SK-N-SH (cell line): ENCODE measurements around the gene GNS. TPM values are rescaled to one million over a fixed set of nuclear protein-coding genes. Genes with fewer than 3 reads are reported as not detected.
A peak's percentile ranks its signal among the peaks of the same experiment; 100 is the strongest.

Experiments
- CTCF ChIA-PET: fragments of 300-600, 350-600 bp; formaldehyde crosslinking; extraction: SDS; loops from one replicate; lab custom pipeline; 2021; lab: Yijun Ruan, JAX
- POLR2A ChIA-PET: fragments of 350-600 bp; sonication (Branson Sonifier 250); formaldehyde crosslinking; extraction: SDS; loops from one replicate; lab custom pipeline; 2020; ENCODE audit warnings: antibody characterized with exemption, inconsistent platforms; lab: Yijun Ruan, JAX
- DNase-seq: peaks from one replicate; pipeline ENCODE4 v3.0.0; 2012
- H2AFZ ChIP-seq: fragments of 200-600 bp; sonication (generic); 2 replicates; pipeline ENCODE4 v1.8.1; 2016; ENCODE audit warnings: antibody characterized with exemption, mild to moderate bottlenecking, low read depth
- H3F3A ChIP-seq: fragments of 200-600 bp; sonication (generic); replicated peaks from 2 replicates; pipeline ENCODE3; 2016; ENCODE audit warnings: antibody characterized with exemption, mild to moderate bottlenecking; ENCODE audit not compliant: insufficient read depth
- H3K27ac ChIP-seq, 2 experiments: fragments of 200-500 bp in 1 of 2; fragments of 200-600 bp in 1 of 2; sonication (Bioruptor generic) in 1 of 2; sonication (generic), shearing (Covaris generic) in 1 of 2; 2 replicates each; pipeline versions ENCODE4 v1.5.1 to v1.6.1; 2014 to 2016; ENCODE audit warnings: low read depth in 2 of 2, inconsistent platforms in 1 of 2, low read length in 1 of 2, mild to moderate bottlenecking in 1 of 2, mixed read lengths in 1 of 2
- H3K27me3 ChIP-seq: fragments of 200-600 bp; sonication (generic), shearing (Covaris generic); 2 replicates; pipeline ENCODE4 v1.6.1; 2016; ENCODE audit warnings: mixed run types; ENCODE audit not compliant: insufficient read depth
- H3K36me3 ChIP-seq, 2 experiments: fragments of 200-500 bp in 1 of 2; fragments of 200-600 bp in 1 of 2; sonication (Bioruptor generic) in 1 of 2; sonication (generic) in 1 of 2; replicated peaks in 1 of 2; 2 replicates each; pipeline versions ENCODE3 to v1.5.1; 2014 to 2016; ENCODE audit warnings: low read length in 1 of 2, mild to moderate bottlenecking in 1 of 2; ENCODE audit not compliant: insufficient read depth in 2 of 2, control insufficient read depth in 1 of 2
- H3K4me1 ChIP-seq, 2 experiments: fragments of 200-500 bp in 1 of 2; fragments of 200-600 bp in 1 of 2; sonication (Bioruptor generic) in 1 of 2; sonication (generic), shearing (Covaris generic) in 1 of 2; 2 replicates each; pipeline versions ENCODE4 v1.5.1 to v1.6.1; 2014 to 2016; ENCODE audit warnings: low read depth in 1 of 2, low read length in 1 of 2, mixed run types in 1 of 2; ENCODE audit not compliant: insufficient read depth in 2 of 2, control insufficient read depth in 1 of 2
- H3K4me2 ChIP-seq: fragments of 200-600 bp; sonication (generic), shearing (Covaris generic); 2 replicates; pipeline ENCODE4 v1.6.1; 2017; ENCODE audit warnings: mixed run types
- H3K4me3 ChIP-seq, 2 experiments: fragments of 200-500 bp in 1 of 2; fragments of 200-600 bp in 1 of 2; sonication (Bioruptor generic) in 1 of 2; sonication (generic), shearing (Covaris generic) in 1 of 2; 2 replicates each; pipeline versions ENCODE4 v1.5.1 to v1.8.1; 2014 to 2016; ENCODE audit warnings: low read depth in 2 of 2, inconsistent platforms in 1 of 2, low read length in 1 of 2, mild to moderate bottlenecking in 1 of 2, mixed read lengths in 1 of 2, moderate library complexity in 1 of 2
- H3K79me2 ChIP-seq: fragments of 200-600 bp; sonication (generic); 2 replicates; pipeline ENCODE4 v1.8.1; 2017; ENCODE audit warnings: mild to moderate bottlenecking; ENCODE audit not compliant: insufficient read depth
- H3K9ac ChIP-seq: fragments of 200-600 bp; sonication (generic); 2 replicates; pipeline ENCODE4 v1.6.1; 2017; ENCODE audit warnings: mixed run types
- H3K9me2 ChIP-seq: fragments of 200-600 bp; sonication (generic); 2 replicates; pipeline ENCODE4 v1.6.1; 2017; ENCODE audit warnings: mixed run types
- H3K9me3 ChIP-seq: fragments of 200-600 bp; sonication (generic); 2 replicates; pipeline ENCODE4 v1.6.1; 2017; ENCODE audit warnings: mixed run types, mild to moderate bottlenecking, moderate library complexity
- H4K20me1 ChIP-seq: fragments of 200-600 bp; sonication (generic); 2 replicates; pipeline ENCODE4 v1.6.1; 2017; ENCODE audit warnings: mild to moderate bottlenecking, mixed run types; ENCODE audit not compliant: insufficient read depth
- CHD2 ChIP-seq: fragments of 150-350 bp; IDR thresholded peaks from 2 replicates; pipeline ENCODE4 v1.6.1; 2018; ENCODE audit warnings: low read length; ENCODE audit not compliant: partially characterized antibody
- EZH2phosphoT487 ChIP-seq: fragments of 200-600 bp; sonication (generic); IDR thresholded peaks from 2 replicates; pipeline ENCODE4 v1.6.1; 2017; ENCODE audit warnings: low read depth, mixed run types, mild to moderate bottlenecking, antibody characterized with exemption, moderate library complexity, borderline replicate concordance
- FOXJ3 ChIP-seq: sonication (generic); formaldehyde crosslinking; IDR thresholded peaks from 2 replicates; pipeline ENCODE4 v1.5.1; 2020; ENCODE audit warnings: mild to moderate bottlenecking, missing genetic modification reagents
- GABPA ChIP-seq: IDR thresholded peaks from 2 replicates; pipeline ENCODE4 v1.4.0; 2012; ENCODE audit warnings: low read depth, mild to moderate bottlenecking
- IRF3 ChIP-seq: fragments of 150-350 bp; IDR thresholded peaks from 2 replicates; pipeline ENCODE4 v1.6.1; 2016; ENCODE audit warnings: mild to moderate bottlenecking, low read depth, low read length
- MAX ChIP-seq: IDR thresholded peaks from 2 replicates; pipeline ENCODE4 v1.4.0; 2012; ENCODE audit warnings: low read depth
- MEF2A ChIP-seq: IDR thresholded peaks from 2 replicates; pipeline ENCODE4 v1.4.0; 2012; ENCODE audit warnings: low read depth, borderline replicate concordance
- MXI1 ChIP-seq: IDR thresholded peaks from 2 replicates; pipeline ENCODE4 v1.6.1; 2012; ENCODE audit warnings: mild to moderate bottlenecking, low read depth, low read length, improper control_type of control experiment
- NRF1 ChIP-seq: IDR thresholded peaks from 2 replicates; pipeline ENCODE4 v1.6.1; 2012; ENCODE audit warnings: low read depth, mild to moderate bottlenecking, low read length
- PBX3 ChIP-seq: IDR thresholded peaks from 2 replicates; pipeline ENCODE4; 2012
- RAD21 ChIP-seq: IDR thresholded peaks from 2 replicates; pipeline ENCODE4 v1.6.1; 2012; ENCODE audit warnings: mild to moderate bottlenecking, low read length
- RCOR1 ChIP-seq: fragments of 150-350 bp; IDR thresholded peaks from 2 replicates; pipeline ENCODE4 v1.6.1; 2017; ENCODE audit warnings: antibody characterized with exemption, low read length
- SIN3A ChIP-seq: IDR thresholded peaks from 2 replicates; pipeline ENCODE4 v1.6.1; 2012; ENCODE audit warnings: low read depth, mild to moderate bottlenecking, low read length, moderate library complexity, borderline replicate concordance
- SMC3 ChIP-seq: IDR thresholded peaks from 2 replicates; pipeline ENCODE4 v1.6.1; 2012; ENCODE audit warnings: low read depth, low read length, improper control_type of control experiment
- TCF12 ChIP-seq: IDR thresholded peaks from 2 replicates; pipeline ENCODE4 v1.4.0; 2012
- ZBTB33 ChIP-seq: IDR thresholded peaks from 2 replicates; pipeline ENCODE4 v1.4.0; 2012; ENCODE audit warnings: low read depth, borderline replicate concordance
- WGBS: methylation state at CpG from one replicate; pipeline ENCODE4 v1.1.6; 2017; ENCODE audit warnings: low lambda C conversion rate; 5-methylcytosine and 5-hydroxymethylcytosine counted together
- polyA plus RNA-seq, 3 experiments: library from polyadenylated mRNA; depleted of rRNA; stranded (reverse); fragments of >200 nt; gene quantifications; 2 replicates each; pipeline ENCODE4 v1.2.3, GENCODE V29; 2012
- TF ChIP-seq, protein P1 (sequence below): fragments of 200-600 bp; sonication (generic); IDR thresholded peaks from 2 replicates; pipeline ENCODE4 v1.6.1; 2017; ENCODE audit warnings: antibody characterized with exemption, mild to moderate bottlenecking, moderate library complexity
- TF ChIP-seq, protein P2 (sequence below): IDR thresholded peaks from 2 replicates; pipeline ENCODE4 v1.4.0; 2012; ENCODE audit warnings: low read depth, borderline replicate concordance
- TF ChIP-seq, protein P3 (sequence below): IDR thresholded peaks from 2 replicates; pipeline ENCODE4 v1.6.1; 2012; ENCODE audit warnings: mild to moderate bottlenecking, low read depth, low read length, moderate library complexity

GNS gene
- 74.8 and 93.8 TPM in 2 replicates for polyA plus RNA-seq (2012; rRNA removed)
- polyA plus RNA-seq (2012; cell fraction: cytosol; rRNA removed) = 80.0 and 89.4 TPM in 2 replicates
- polyA plus RNA-seq (2012; cell fraction: nucleus; rRNA removed) = 32.3 and 61.5 TPM in 2 replicates

GRCh38 chr12:64759035-64759894 lies at the start of gene GNS:
Gene GNS, minus strand, starts transcription at chr12:64759406. Its CDS starts 130 bp downstream, at chr12:64759276.
- peak within 1 kb of the TSS; percentile 84 to 88 for H3K4me3 ChIP-seq
- CTCF ChIA-PET = interaction anchor here (0.7 to 1.2 kb wide), 4 partner anchors 16 to 61 kb away, joined by 3 to 5 read pairs (median 4); no protein-coding TSS in a partner anchor
- H3K36me3 ChIP-seq = no peaks in the 10 kb centered on the region
- H3K79me2 ChIP-seq = peaks cover 49% of the 10 kb centered on the region
- no peaks in the 10 kb centered on the region for H3K9me2 ChIP-seq
- H3K9me3 ChIP-seq = no peaks in the 10 kb centered on the region
- H3K27me3 ChIP-seq = no peaks in the 10 kb centered on the region
- H3K27ac ChIP-seq = peak within 1 kb of the TSS; percentile 72 to 89
- H2AFZ ChIP-seq = peak within 1 kb of the TSS; percentile 99
- DNase-seq = peak; percentile 99
- peak within 1 kb of the TSS; percentile 75 for H3K9ac ChIP-seq
- under 1% methylated on average over 59 of the region's 67 CpGs for WGBS
- H3K4me1 ChIP-seq = peaks cover 0 to 8% of the 10 kb centered on the region in 2 experiments; a peak in 1 of 4 replicates
- peak within 1 kb of the TSS; percentile 89 for H3K4me2 ChIP-seq
- peaks cover 6% of the 10 kb centered on the region for H3F3A ChIP-seq
- POLR2A ChIA-PET = no interaction called here
- H4K20me1 ChIP-seq = no peaks in the 10 kb centered on the region
- TF ChIP-seq MEF2A = no peak
- TF ChIP-seq SMC3 = no peak
- TF ChIP-seq, protein P1, sequence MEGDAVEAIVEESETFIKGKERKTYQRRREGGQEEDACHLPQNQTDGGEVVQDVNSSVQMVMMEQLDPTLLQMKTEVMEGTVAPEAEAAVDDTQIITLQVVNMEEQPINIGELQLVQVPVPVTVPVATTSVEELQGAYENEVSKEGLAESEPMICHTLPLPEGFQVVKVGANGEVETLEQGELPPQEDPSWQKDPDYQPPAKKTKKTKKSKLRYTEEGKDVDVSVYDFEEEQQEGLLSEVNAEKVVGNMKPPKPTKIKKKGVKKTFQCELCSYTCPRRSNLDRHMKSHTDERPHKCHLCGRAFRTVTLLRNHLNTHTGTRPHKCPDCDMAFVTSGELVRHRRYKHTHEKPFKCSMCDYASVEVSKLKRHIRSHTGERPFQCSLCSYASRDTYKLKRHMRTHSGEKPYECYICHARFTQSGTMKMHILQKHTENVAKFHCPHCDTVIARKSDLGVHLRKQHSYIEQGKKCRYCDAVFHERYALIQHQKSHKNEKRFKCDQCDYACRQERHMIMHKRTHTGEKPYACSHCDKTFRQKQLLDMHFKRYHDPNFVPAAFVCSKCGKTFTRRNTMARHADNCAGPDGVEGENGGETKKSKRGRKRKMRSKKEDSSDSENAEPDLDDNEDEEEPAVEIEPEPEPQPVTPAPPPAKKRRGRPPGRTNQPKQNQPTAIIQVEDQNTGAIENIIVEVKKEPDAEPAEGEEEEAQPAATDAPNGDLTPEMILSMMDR = no peak
- no peak for TF ChIP-seq PBX3
- peak; percentile 61 for TF ChIP-seq MXI1
- peak; percentile 85 for TF ChIP-seq CHD2
- TF ChIP-seq RCOR1 = peak; percentile 44; the same call in 1 of the 2 replicates
- TF ChIP-seq EZH2phosphoT487 = no peak
- TF ChIP-seq, protein P2, sequence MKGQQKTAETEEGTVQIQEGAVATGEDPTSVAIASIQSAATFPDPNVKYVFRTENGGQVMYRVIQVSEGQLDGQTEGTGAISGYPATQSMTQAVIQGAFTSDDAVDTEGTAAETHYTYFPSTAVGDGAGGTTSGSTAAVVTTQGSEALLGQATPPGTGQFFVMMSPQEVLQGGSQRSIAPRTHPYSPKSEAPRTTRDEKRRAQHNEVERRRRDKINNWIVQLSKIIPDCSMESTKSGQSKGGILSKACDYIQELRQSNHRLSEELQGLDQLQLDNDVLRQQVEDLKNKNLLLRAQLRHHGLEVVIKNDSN = peak; percentile 100
- peak; percentile 58; the same call in 1 of the 2 replicates for TF ChIP-seq ZBTB33
- no peak for TF ChIP-seq RAD21
- no peak; the same call in 1 of the 2 replicates for TF ChIP-seq GABPA
- no peak for TF ChIP-seq TCF12
- no peak for TF ChIP-seq FOXJ3
- TF ChIP-seq, protein P3, sequence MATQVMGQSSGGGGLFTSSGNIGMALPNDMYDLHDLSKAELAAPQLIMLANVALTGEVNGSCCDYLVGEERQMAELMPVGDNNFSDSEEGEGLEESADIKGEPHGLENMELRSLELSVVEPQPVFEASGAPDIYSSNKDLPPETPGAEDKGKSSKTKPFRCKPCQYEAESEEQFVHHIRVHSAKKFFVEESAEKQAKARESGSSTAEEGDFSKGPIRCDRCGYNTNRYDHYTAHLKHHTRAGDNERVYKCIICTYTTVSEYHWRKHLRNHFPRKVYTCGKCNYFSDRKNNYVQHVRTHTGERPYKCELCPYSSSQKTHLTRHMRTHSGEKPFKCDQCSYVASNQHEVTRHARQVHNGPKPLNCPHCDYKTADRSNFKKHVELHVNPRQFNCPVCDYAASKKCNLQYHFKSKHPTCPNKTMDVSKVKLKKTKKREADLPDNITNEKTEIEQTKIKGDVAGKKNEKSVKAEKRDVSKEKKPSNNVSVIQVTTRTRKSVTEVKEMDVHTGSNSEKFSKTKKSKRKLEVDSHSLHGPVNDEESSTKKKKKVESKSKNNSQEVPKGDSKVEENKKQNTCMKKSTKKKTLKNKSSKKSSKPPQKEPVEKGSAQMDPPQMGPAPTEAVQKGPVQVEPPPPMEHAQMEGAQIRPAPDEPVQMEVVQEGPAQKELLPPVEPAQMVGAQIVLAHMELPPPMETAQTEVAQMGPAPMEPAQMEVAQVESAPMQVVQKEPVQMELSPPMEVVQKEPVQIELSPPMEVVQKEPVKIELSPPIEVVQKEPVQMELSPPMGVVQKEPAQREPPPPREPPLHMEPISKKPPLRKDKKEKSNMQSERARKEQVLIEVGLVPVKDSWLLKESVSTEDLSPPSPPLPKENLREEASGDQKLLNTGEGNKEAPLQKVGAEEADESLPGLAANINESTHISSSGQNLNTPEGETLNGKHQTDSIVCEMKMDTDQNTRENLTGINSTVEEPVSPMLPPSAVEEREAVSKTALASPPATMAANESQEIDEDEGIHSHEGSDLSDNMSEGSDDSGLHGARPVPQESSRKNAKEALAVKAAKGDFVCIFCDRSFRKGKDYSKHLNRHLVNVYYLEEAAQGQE = no peak
- TF ChIP-seq SIN3A = peak; percentile 71; the same call in 1 of the 2 replicates
- peak; percentile 64; the same call in 1 of the 2 replicates for TF ChIP-seq MAX
- TF ChIP-seq NRF1 = peak; percentile 74
- TF ChIP-seq IRF3 = 0 out of 2 replicates have a peak, but pooled peaks have one; percentile 15
